Naive B cell (primary cell): ENCODE measurements around the gene GRM8. TPM values are rescaled to one million over a fixed set of nuclear protein-coding genes. Genes with fewer than 3 reads are reported as not detected.
A peak's percentile ranks its signal among the peaks of the same experiment; 100 is the strongest.

Experiments
- ATAC-seq, 2 donors: fragments of 150-1000 bp; cut with Tn5 transposase; 2 replicates each; pipeline ENCODE4 v1.10.0; 2021; ENCODE audit warnings: low read depth in 2 of 2, mild to moderate bottlenecking in 2 of 2, moderate library complexity in 2 of 2
- DNase-seq: peaks from one replicate; pipeline ENCODE4 v3.0.0; 2022
- H3K27ac Mint-ChIP-seq, 6 donors: one replicate each; pipeline ENCODE4 v1.8.0; 2020 to 2022; ENCODE audit warnings: mild to moderate bottlenecking in 6 of 6, mixed read lengths in 6 of 6, moderate library complexity in 5 of 6, inconsistent platforms in 2 of 6
- H3K27me3 Mint-ChIP-seq, 3 donors: one replicate each; pipeline ENCODE4 v1.8.0; 2021 to 2022; ENCODE audit warnings: mixed read lengths in 3 of 3, mild to moderate bottlenecking in 1 of 3
- H3K36me3 Mint-ChIP-seq, 2 donors: one replicate each; pipeline ENCODE4 v1.8.0; 2020 to 2022; ENCODE audit warnings: mixed read lengths in 2 of 2, inconsistent platforms in 1 of 2, mild to moderate bottlenecking in 1 of 2
- H3K4me1 Mint-ChIP-seq, 3 donors: one replicate each; pipeline ENCODE4 v1.8.0; 2020 to 2022; ENCODE audit warnings: mixed read lengths in 3 of 3, inconsistent platforms in 1 of 3, mild to moderate bottlenecking in 1 of 3, moderate library complexity in 1 of 3
- H3K4me3 Mint-ChIP-seq, 8 donors: one replicate each; pipeline ENCODE4 v1.8.0; 2020 to 2022; ENCODE audit warnings: mild to moderate bottlenecking in 8 of 8, mixed read lengths in 8 of 8, moderate library complexity in 8 of 8, inconsistent platforms in 2 of 8
- H3K9me3 Mint-ChIP-seq, 7 donors: one replicate each; pipeline ENCODE4 v1.8.0; 2020 to 2022; ENCODE audit warnings: mixed read lengths in 7 of 7, mild to moderate bottlenecking in 5 of 7, inconsistent platforms in 2 of 7, moderate library complexity in 1 of 7
- polyA plus RNA-seq, 6 donors: library from polyadenylated mRNA; unstranded; fragments of 300-500 nt; fragmentation: Illumina TruSeq; gene quantifications; one replicate each; pipeline ENCODE4 v1.2.3, GENCODE V29; 2021; ENCODE audit warnings: low read depth in 6 of 6

GRM8 gene
- polyA plus RNA-seq, 6 donors from 2014 or later = not detected

- Mint-ChIP-seq H3K27ac (peak overlapping the region in 2 of 6 donors; percentile 21 to 46), H3K4me3 (peak overlapping the region; percentile 82 to 95 (median 88))
Observed at GRCh38 chr7:127252377-127252713, 396 bp downstream of the GRM8 start.

GRCh38 chr7:127251465-127252376, 1.0 kb downstream of the GRM8 start:
- H3K27ac Mint-ChIP-seq = peak overlapping the region in 2 of 6 donors; percentile 21 to 46
- H3K27me3 Mint-ChIP-seq = peaks cover 65 to 94% (median 86%) of the 10 kb centered on the region in 3 donors
- peak overlapping the region; percentile 82 to 95 (median 88) for H3K4me3 Mint-ChIP-seq
- ATAC-seq (peak; percentile 34 to 38), DNase-seq (peak; percentile 11)
- no peaks in the 10 kb centered on the region for H3K36me3 Mint-ChIP-seq
- H3K9me3 Mint-ChIP-seq = no peaks in the 10 kb centered on the region
- H3K4me1 Mint-ChIP-seq = peaks cover 12 to 30% (median 19%) of the 10 kb centered on the region in 3 donors

More at GRCh38 chr7:127252377-127252713, 396 bp downstream of the GRM8 start:
- Mint-ChIP-seq H3K4me1 (peaks cover 12 to 30% (median 19%) of the 10 kb centered on the region in 3 donors), H3K27me3 (peaks cover 65 to 94% (median 85%) of the 10 kb centered on the region in 3 donors), H3K36me3 (no peaks in the 10 kb centered on the region), H3K9me3 (no peaks in the 10 kb centered on the region)
- DNase-seq (no peak), ATAC-seq (no peak)

GRCh38 chr7:127251036-127251464, 1.7 kb downstream of the GRM8 start:
- no peaks in the 10 kb centered on the region for H3K9me3 Mint-ChIP-seq
- no peak for ATAC-seq
- H3K27me3 Mint-ChIP-seq = peaks cover 58 to 94% (median 84%) of the 10 kb centered on the region in 3 donors
- peak overlapping the region in 7 of 8 donors; percentile 47 to 86 (median 74) for H3K4me3 Mint-ChIP-seq
- no peaks in the 10 kb centered on the region for H3K36me3 Mint-ChIP-seq
- peaks cover 12 to 30% (median 19%) of the 10 kb centered on the region in 3 donors for H3K4me1 Mint-ChIP-seq
- peak; percentile 9 for DNase-seq
- no peak overlapping the region for H3K27ac Mint-ChIP-seq

GRCh38 chr7:127250312-127251035, 2.3 kb downstream of the GRM8 start:
- DNase-seq = no peak
- Mint-ChIP-seq H3K4me3 (peak overlapping the region in 6 of 8 donors; percentile 47 to 86 (median 64)), H3K36me3 (no peaks in the 10 kb centered on the region), H3K27me3 (peaks cover 53 to 89% (median 78%) of the 10 kb centered on the region in 3 donors), H3K9me3 (no peaks in the 10 kb centered on the region), H3K27ac (no peak overlapping the region), H3K4me1 (peaks cover 12 to 30% (median 19%) of the 10 kb centered on the region in 3 donors)
- ATAC-seq = no peak

- H3K27ac Mint-ChIP-seq = no peak overlapping the region
- no peak for DNase-seq
- H3K27me3 Mint-ChIP-seq = peaks cover 52 to 79% (median 74%) of the 10 kb centered on the region in 3 donors
Observed at GRCh38 chr7:127245607-127246006, 7.1 kb downstream of the GRM8 start.

GRCh38 chr7:127245002-127245401, 7.7 kb downstream of the GRM8 start:
- Mint-ChIP-seq H3K27me3 (peaks cover 47 to 79% (median 74%) of the 10 kb centered on the region in 3 donors), H3K9me3 (no peaks in the 10 kb centered on the region), H3K36me3 (no peaks in the 10 kb centered on the region), H3K4me3 (no peak overlapping the region), H3K27ac (no peak overlapping the region), H3K4me1 (peaks cover 0 to under 1% (median under 1%) of the 10 kb centered on the region in 3 donors)
- DNase-seq = no peak
- no peak for ATAC-seq

More at GRCh38 chr7:127245607-127246006, 7.1 kb downstream of the GRM8 start:
- Mint-ChIP-seq H3K4me1 (peaks cover 0 to 4% (median 0%) of the 10 kb centered on the region in 3 donors), H3K9me3 (no peaks in the 10 kb centered on the region), H3K36me3 (no peaks in the 10 kb centered on the region), H3K4me3 (no peak overlapping the region)
- no peak for ATAC-seq

- ATAC-seq (no peak), DNase-seq (no peak)
- Mint-ChIP-seq H3K9me3 (peaks cover 0 to 9% (median 0%) of the 10 kb centered on the region in 7 donors), H3K4me3 (peak overlapping the region in 1 of 8 donors; percentile 75), H3K27ac (no peak overlapping the region), H3K36me3 (no peaks in the 10 kb centered on the region), H3K27me3 (peaks cover 40 to 63% (median 54%) of the 10 kb centered on the region in 3 donors), H3K4me1 (peaks cover 0 to 3% (median 0%) of the 10 kb centered on the region in 3 donors)
Observed at GRCh38 chr7:127239814-127240213, 12.9 kb downstream of the GRM8 start.

GRCh38 chr7:127233630-127234029, 19.1 kb downstream of the GRM8 start:
- Mint-ChIP-seq H3K36me3 (no peaks in the 10 kb centered on the region), H3K27me3 (peaks cover 12 to 44% (median 41%) of the 10 kb centered on the region in 3 donors), H3K27ac (no peak overlapping the region), H3K4me1 (no peaks in the 10 kb centered on the region), H3K9me3 (peaks cover 0 to 9% (median 0%) of the 10 kb centered on the region in 7 donors), H3K4me3 (no peak overlapping the region)
- DNase-seq (no peak), ATAC-seq (no peak)

- ATAC-seq (no peak), DNase-seq (no peak)
- Mint-ChIP-seq H3K4me3 (no peak overlapping the region), H3K9me3 (peaks cover 0 to 4% (median 0%) of the 10 kb centered on the region in 7 donors), H3K27me3 (peaks cover 15 to 48% (median 41%) of the 10 kb centered on the region in 3 donors), H3K36me3 (no peaks in the 10 kb centered on the region), H3K4me1 (no peaks in the 10 kb centered on the region), H3K27ac (no peak overlapping the region)
Observed at GRCh38 chr7:127231415-127231814, 21.3 kb downstream of the GRM8 start.

GRCh38 chr7:127230192-127230925, 22.4 kb downstream of the GRM8 start:
- H3K9me3 Mint-ChIP-seq = peaks cover 0 to 4% (median 0%) of the 10 kb centered on the region in 7 donors
- no peak overlapping the region for H3K27ac Mint-ChIP-seq
- ATAC-seq (no peak), DNase-seq (no peak)
- no peaks in the 10 kb centered on the region for H3K4me1 Mint-ChIP-seq
- no peaks in the 10 kb centered on the region for H3K36me3 Mint-ChIP-seq
- H3K4me3 Mint-ChIP-seq = no peak overlapping the region
- peaks cover 19 to 54% (median 45%) of the 10 kb centered on the region in 3 donors for H3K27me3 Mint-ChIP-seq

GRCh38 chr7:127226685-127227374, 25.9 kb downstream of the GRM8 start:
- ATAC-seq (no peak), DNase-seq (no peak)
- Mint-ChIP-seq H3K4me3 (no peak overlapping the region), H3K9me3 (peaks cover 0 to under 1% (median 0%) of the 10 kb centered on the region in 7 donors), H3K27ac (no peak overlapping the region), H3K4me1 (no peaks in the 10 kb centered on the region), H3K36me3 (no peaks in the 10 kb centered on the region), H3K27me3 (peaks cover 32 to 66% (median 61%) of the 10 kb centered on the region in 3 donors)

GRCh38 chr7:127221731-127222130, 31.0 kb downstream of the GRM8 start:
- Mint-ChIP-seq H3K4me3 (no peak overlapping the region), H3K36me3 (no peaks in the 10 kb centered on the region), H3K27ac (peak overlapping the region in 1 of 6 donors; percentile 12), H3K9me3 (peaks cover 0 to 6% (median 0%) of the 10 kb centered on the region in 7 donors), H3K27me3 (peaks cover 35 to 58% (median 50%) of the 10 kb centered on the region in 3 donors), H3K4me1 (no peaks in the 10 kb centered on the region)
- ATAC-seq (no peak), DNase-seq (no peak)
